HL-60 (cell line): ENCODE measurements around the gene SPATA33.

ENCODE experiments used
- DNase-seq, 2 experiments: peaks; one replicate each; pipeline ENCODE4 v3.0.0-alpha.2; 2010 to 2020; ENCODE audit warnings: low read depth in 1 of 2, low spot score in 1 of 2
- H3K27ac ChIP-seq: fragments of 250-450 bp; sonication (Bioruptor Pico); replicated peaks from 2 replicates; pipeline ENCODE4 v1.5.1; 2020; ENCODE audit warnings: mild to moderate bottlenecking, moderate library complexity
- H3K27me3 ChIP-seq: fragments of 250-450 bp; sonication (Bioruptor Pico); 2 replicates; pipeline ENCODE4 v1.5.1; 2021; ENCODE audit warnings: mild to moderate bottlenecking, moderate library complexity; ENCODE audit not compliant: insufficient read depth, poor library complexity, severe bottlenecking
- H3K4me3 ChIP-seq: replicated peaks from 2 replicates; pipeline ENCODE4 v1.5.1; 2011; ENCODE audit warnings: mild to moderate bottlenecking, control low read depth, low read length; ENCODE audit not compliant: insufficient read depth
- GABPA ChIP-seq: IDR thresholded peaks from 2 replicates; pipeline ENCODE4 v1.6.1; 2012; ENCODE audit warnings: low read depth
- POLR2AphosphoS5 ChIP-seq: IDR thresholded peaks from 2 replicates; pipeline ENCODE4 v1.6.1; 2012; ENCODE audit warnings: low read depth
- REST ChIP-seq: IDR thresholded peaks from 2 replicates; pipeline ENCODE4 v1.6.1; 2012; ENCODE audit warnings: low read depth; ENCODE audit not compliant: insufficient replicate concordance
- SPI1 ChIP-seq: IDR thresholded peaks from 2 replicates; pipeline ENCODE4 v1.6.1; 2012; ENCODE audit warnings: low read depth, mild to moderate bottlenecking, borderline replicate concordance
- TF ChIP-seq, protein P1 (sequence below): IDR thresholded peaks from one replicate; pipeline ENCODE4 v1.5.1; 2011; ENCODE audit warnings: low read length, control low read depth, inconsistent platforms; ENCODE audit not compliant: insufficient read depth

SPATA33 gene

DNA sequence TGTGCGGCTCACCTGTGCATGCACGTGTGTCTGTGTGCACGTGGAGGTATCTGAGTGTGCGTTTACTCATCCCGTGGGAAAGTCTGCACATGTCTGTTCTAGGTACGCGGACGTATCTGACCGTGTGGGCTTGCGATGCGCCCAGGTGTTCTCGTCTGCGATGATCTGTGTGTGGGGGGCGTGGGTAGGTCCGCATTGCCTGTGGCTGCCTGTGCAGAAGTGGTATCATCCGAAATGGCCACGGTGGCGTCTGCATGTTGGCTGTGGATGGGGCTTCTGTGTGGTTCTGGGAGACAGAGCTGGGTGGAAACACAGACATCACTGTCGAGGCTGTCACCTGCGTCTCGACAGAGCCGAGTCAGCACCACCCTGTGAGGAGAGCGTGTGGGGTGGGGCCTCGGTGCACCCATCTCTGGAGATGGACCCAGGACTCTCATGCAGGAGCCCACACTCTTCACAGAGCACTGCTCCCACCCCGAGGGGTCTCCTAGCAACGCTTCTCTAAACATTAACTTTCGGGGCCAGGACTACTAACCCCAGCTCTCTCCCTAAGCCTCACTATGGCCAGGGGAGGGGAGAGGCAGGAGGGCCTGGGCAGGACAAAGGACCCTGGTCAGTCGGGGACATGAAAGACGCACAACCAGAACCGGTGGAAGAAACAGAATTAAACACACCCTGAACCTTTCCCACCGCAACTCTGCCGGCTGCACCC lies 35.8 kb upstream of the SPATA33 start:
- Histone ChIP-seq H3K27ac (no peak overlapping the region), H3K27me3 (no peaks in the 10 kb centered on the region), H3K4me3 (no peak overlapping the region)
- TF ChIP-seq REST (no peak), SPI1 (no peak), POLR2AphosphoS5 (no peak), GABPA (no peak)
- TF ChIP-seq, protein P1, sequence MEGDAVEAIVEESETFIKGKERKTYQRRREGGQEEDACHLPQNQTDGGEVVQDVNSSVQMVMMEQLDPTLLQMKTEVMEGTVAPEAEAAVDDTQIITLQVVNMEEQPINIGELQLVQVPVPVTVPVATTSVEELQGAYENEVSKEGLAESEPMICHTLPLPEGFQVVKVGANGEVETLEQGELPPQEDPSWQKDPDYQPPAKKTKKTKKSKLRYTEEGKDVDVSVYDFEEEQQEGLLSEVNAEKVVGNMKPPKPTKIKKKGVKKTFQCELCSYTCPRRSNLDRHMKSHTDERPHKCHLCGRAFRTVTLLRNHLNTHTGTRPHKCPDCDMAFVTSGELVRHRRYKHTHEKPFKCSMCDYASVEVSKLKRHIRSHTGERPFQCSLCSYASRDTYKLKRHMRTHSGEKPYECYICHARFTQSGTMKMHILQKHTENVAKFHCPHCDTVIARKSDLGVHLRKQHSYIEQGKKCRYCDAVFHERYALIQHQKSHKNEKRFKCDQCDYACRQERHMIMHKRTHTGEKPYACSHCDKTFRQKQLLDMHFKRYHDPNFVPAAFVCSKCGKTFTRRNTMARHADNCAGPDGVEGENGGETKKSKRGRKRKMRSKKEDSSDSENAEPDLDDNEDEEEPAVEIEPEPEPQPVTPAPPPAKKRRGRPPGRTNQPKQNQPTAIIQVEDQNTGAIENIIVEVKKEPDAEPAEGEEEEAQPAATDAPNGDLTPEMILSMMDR = no peak
- DNase-seq = no peak

- no peak overlapping the region for H3K27ac ChIP-seq
- no peak overlapping the region for H3K4me3 ChIP-seq
- TF ChIP-seq GABPA (no peak), POLR2AphosphoS5 (no peak), SPI1 (no peak), REST (no peak)
- TF ChIP-seq, protein P1 = no peak
- no peak for DNase-seq
- no peaks in the 10 kb centered on the region for H3K27me3 ChIP-seq
Measured at GRCh38 chr16:89623511-89624261, 34.0 kb upstream of the SPATA33 start.

DNA sequence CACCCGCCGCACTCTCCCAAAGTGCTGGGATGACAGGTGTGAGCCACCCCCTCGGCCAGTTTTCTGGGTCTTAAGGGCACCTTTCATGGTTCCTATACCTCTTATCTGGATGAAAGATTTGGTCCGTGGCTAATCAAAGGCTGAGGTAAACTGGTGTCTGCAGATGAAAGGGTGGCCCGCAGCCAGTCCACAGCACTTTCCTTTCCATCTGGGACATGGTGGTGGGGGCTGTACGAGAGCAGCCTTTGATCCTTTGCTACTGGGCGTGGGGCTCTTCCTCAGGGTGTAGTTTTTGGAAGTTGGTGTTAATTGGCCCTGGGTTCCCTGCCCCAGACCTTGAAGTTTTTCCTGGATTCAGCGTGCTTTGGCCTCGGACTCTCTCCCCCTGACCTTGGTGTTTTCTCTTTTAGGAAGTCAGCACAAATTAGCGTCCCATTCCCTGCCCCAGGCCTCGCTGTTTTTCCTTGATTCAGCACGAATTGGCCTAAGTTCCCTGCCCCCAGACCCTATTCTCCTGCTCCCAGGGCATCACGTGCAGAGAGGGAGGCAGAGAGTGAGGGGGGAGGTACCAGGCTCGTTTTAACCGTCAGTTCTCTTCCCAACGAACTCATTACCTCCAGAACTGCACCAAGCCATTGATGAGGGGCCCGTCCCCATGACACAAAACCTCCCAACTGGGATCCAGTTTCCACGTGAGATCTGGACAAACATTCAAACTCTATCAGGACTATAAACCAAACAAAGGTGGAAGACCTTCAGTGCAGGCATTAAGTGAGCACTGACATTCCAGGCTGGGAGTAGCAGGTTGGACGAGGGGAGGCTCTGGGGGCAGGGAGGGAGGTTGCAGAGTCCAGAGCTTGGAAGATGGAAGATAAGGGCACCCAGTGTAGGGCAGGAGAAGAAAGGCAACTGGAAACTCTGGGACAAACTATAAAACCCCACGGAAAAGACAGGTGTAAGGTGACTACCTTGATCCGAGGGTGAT lies 32.6 kb upstream of the SPATA33 start:
- no peak for TF ChIP-seq GABPA
- no peak for TF ChIP-seq SPI1
- TF ChIP-seq, protein P1 = no peak
- TF ChIP-seq REST = no peak
- no peak for DNase-seq
- no peak overlapping the region for H3K4me3 ChIP-seq
- H3K27me3 ChIP-seq = no peaks in the 10 kb centered on the region
- no peak overlapping the region for H3K27ac ChIP-seq
